ENCODE measurements around the gene BRINP3.
A peak's percentile ranks its signal among the peaks of the same experiment; 100 is the strongest.

GRCh38 chr1:190353538-190354101 is 124.0 kb downstream of the BRINP3 start:
- TF ChIP-seq EP300 (conservative IDR thresholded peaks at IDR 0.05; ENCODE audit: poor library complexity, severe bottlenecking), result peak; percentile 21
- TF ChIP-seq CTCF (IDR thresholded peaks at IDR 0.05; ENCODE audit: poor library complexity, severe bottlenecking), result no peak
- TF ChIP-seq MXI1 (conservative IDR thresholded peaks at IDR 0.05; ENCODE audit: poor library complexity, severe bottlenecking), result no peak
- no peak for TF ChIP-seq POLR2AphosphoS5 (IDR thresholded peaks at IDR 0.05)
